ENCODE results near the gene VIT. TPM values are rescaled to one million over a fixed set of nuclear protein-coding genes. Genes with fewer than 3 reads are reported as not detected.

Gene VIT
- total and polyA plus RNA-seq, 10 donors: 0.05 to 0.74 (median 0.38) TPM; not detected in 6

DNA sequence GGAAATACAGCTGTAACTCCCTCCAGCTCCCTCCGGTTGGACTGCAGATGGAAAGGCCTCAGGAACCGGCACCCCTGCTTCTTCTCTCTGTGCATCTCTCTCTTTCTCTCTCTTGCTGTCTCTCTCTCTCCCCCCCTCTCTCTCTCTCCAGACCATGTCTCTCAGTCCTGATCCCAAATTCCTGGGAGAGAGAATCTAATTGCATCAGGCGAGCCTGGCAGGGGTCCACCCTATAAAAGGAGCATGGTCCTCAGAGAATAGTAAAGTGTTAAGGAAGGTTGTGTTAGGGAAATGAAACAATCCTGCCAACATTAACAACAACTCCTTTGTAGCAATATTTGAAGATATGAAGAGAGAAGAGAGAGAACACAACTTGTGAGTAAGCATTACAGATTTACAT lies 36.7 kb downstream of the VIT start:
- DNase-seq: no peak
- H3K36me3 ChIP-seq: no peaks in the 10 kb centered on the region
- intact Hi-C loops (cut with DNase I; ENCODE audit: low total_unique reads): no loop called here
- 85 to 99% (median 88%) methylated on average over 3 of the region's 3 CpGs for WGBS, 5 donors
- TF ChIP-seq POLR2AphosphoS5 (IDR thresholded peaks at IDR 0.05) (no peak), POLR2A (IDR thresholded peaks at IDR 0.05) (no peak)
- TF ChIP-seq, protein P1, sequence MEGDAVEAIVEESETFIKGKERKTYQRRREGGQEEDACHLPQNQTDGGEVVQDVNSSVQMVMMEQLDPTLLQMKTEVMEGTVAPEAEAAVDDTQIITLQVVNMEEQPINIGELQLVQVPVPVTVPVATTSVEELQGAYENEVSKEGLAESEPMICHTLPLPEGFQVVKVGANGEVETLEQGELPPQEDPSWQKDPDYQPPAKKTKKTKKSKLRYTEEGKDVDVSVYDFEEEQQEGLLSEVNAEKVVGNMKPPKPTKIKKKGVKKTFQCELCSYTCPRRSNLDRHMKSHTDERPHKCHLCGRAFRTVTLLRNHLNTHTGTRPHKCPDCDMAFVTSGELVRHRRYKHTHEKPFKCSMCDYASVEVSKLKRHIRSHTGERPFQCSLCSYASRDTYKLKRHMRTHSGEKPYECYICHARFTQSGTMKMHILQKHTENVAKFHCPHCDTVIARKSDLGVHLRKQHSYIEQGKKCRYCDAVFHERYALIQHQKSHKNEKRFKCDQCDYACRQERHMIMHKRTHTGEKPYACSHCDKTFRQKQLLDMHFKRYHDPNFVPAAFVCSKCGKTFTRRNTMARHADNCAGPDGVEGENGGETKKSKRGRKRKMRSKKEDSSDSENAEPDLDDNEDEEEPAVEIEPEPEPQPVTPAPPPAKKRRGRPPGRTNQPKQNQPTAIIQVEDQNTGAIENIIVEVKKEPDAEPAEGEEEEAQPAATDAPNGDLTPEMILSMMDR (IDR thresholded peaks at IDR 0.05 in 8 of 11, conservative IDR thresholded peaks at IDR 0.05 in 3 of 11): no peak
- peaks cover 0 to 12% (median 8%) of the 10 kb centered on the region in 8 donors for H3K9me3 ChIP-seq
- H3K27ac ChIP-seq: no peak overlapping the region
- H3K4me3 ChIP-seq: no peak overlapping the region
- H3K27me3 ChIP-seq (replicated peaks in 1 of 7): no peaks in the 10 kb centered on the region
- H3K4me1 ChIP-seq: no peaks in the 10 kb centered on the region

DNA sequence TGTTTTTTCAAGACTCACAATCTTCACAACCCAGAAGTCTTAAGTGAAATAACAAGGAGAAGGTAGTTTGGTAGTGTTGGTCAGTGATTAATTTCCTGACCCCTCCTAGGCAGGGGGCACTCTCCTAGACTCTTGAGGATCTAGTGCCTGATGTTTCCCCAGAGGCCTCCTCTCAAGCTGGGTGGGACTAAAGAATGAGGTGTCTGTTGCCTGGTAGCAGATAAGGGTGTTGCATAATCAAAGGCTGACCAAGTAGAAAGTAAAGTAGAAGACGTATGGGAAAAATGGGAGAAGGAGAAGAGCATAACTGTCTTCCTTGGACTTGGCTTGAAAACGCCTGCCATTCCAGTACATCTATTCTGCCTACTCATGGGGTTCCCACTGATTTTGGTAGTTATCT lies 37.8 kb downstream of the VIT start:
- no peak for DNase-seq

DNA sequence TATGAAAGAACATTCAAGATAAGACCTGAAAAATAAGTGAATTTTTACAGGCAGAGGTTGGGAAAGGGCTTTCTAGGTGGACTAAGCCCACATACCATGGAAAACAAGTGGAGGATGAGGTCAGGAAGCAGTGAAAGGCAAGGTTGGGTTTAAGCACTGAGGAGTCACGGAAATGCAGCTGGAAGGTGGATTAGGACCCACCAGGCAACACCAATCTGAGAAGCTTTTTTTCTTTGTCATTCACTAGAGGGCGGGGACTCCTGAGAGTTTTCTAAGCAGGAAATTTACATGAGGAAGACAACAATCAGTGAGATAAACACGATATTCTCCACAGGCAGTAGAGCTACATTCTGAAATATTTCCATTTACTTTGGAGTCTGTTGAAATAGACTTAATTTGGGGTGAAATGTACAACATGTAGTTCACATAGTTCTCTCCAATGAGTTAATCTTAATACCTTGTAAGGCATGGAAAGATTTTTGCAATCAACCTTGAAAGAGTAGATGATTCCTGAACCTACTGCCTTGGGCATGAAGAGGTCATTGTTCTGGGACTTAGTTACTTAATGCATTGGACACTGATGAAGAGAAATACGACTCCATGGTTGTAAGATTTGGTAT lies 40.7 kb downstream of the VIT start:
- peaks cover 0 to 9% (median 0%) of the 10 kb centered on the region in 7 donors for H3K27me3 ChIP-seq (replicated peaks in 1 of 7)
- WGBS, 5 donors: 63 to 82% (median 78%) methylated on average over 4 of the region's 4 CpGs
- no peak for TF ChIP-seq POLR2AphosphoS5 (IDR thresholded peaks at IDR 0.05)
- TF ChIP-seq POLR2A (IDR thresholded peaks at IDR 0.05): no peak
- TF ChIP-seq, protein P1 (IDR thresholded peaks at IDR 0.05 in 8 of 11, conservative IDR thresholded peaks at IDR 0.05 in 3 of 11): no peak
- no peaks in the 10 kb centered on the region for H3K36me3 ChIP-seq
- no peak overlapping the region for H3K4me3 ChIP-seq
- no peak for DNase-seq
- peaks cover 0 to 5% (median 0%) of the 10 kb centered on the region in 6 donors for H3K4me1 ChIP-seq
- no peaks in the 10 kb centered on the region for H3K9me3 ChIP-seq
- intact Hi-C loops (cut with DNase I; ENCODE audit: low total_unique reads): no loop called here
- no peak overlapping the region for H3K27ac ChIP-seq

More for the DNA sequence above, 37.8 kb downstream of the VIT start:
- no peaks in the 10 kb centered on the region for H3K4me1 ChIP-seq
- H3K4me3 ChIP-seq: no peak overlapping the region
- 73 to 89% (median 84%) methylated on average over 2 of the region's 2 CpGs for WGBS, 5 donors
- no peak for TF ChIP-seq POLR2A (IDR thresholded peaks at IDR 0.05)
- TF ChIP-seq, protein P1 (IDR thresholded peaks at IDR 0.05 in 8 of 11, conservative IDR thresholded peaks at IDR 0.05 in 3 of 11): no peak
- TF ChIP-seq POLR2AphosphoS5 (IDR thresholded peaks at IDR 0.05): no peak
- intact Hi-C loops (cut with DNase I; ENCODE audit: low total_unique reads): no loop called here
- no peaks in the 10 kb centered on the region for H3K36me3 ChIP-seq
- no peak overlapping the region for H3K27ac ChIP-seq
- no peaks in the 10 kb centered on the region for H3K27me3 ChIP-seq (replicated peaks in 1 of 7)
- H3K9me3 ChIP-seq: peaks cover 0 to 12% (median 8%) of the 10 kb centered on the region in 8 donors

DNA sequence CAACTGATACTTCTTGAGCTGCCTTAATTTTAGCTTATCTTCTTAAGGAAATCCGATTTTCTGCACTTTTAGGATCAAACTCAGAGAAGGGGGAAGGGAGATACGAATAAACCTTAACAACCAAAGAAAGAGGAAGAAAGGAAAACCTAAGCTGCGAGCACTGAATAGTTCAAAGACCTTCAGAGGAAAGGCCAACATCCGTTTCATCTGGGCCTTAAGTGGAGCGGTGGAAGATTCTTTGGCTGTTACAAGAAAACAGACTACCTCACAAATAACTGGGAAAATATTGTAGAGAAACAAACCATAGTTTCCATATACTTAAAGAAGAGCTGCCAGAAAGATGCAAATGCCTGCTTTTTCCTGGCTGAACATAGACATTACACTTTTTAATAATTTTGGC lies 43.6 kb downstream of the VIT start:
- peaks cover 0 to 5% (median 0%) of the 10 kb centered on the region in 8 donors for H3K9me3 ChIP-seq
- H3K27me3 ChIP-seq (replicated peaks in 1 of 7): peaks cover 0 to 9% (median 0%) of the 10 kb centered on the region in 7 donors
- H3K27ac ChIP-seq: no peak overlapping the region
- peaks cover 0 to 5% (median 0%) of the 10 kb centered on the region in 6 donors for H3K4me1 ChIP-seq
- DNase-seq: no peak
- TF ChIP-seq, protein P1 (IDR thresholded peaks at IDR 0.05 in 8 of 11, conservative IDR thresholded peaks at IDR 0.05 in 3 of 11): no peak
- TF ChIP-seq POLR2A (IDR thresholded peaks at IDR 0.05) (no peak), POLR2AphosphoS5 (IDR thresholded peaks at IDR 0.05) (no peak)
- H3K4me3 ChIP-seq: no peak overlapping the region
- intact Hi-C loops (cut with DNase I; ENCODE audit: low total_unique reads): no loop called here
- WGBS, 5 donors: 10 to 22% (median 13%) methylated on average over 5 of the region's 5 CpGs
- H3K36me3 ChIP-seq: no peaks in the 10 kb centered on the region

Data from spleen (tissue), 11 donors.